WERI-Rb-1 (cell line): ENCODE data around the gene CCDC66.

Experiments
- DNase-seq: peaks from one replicate; pipeline ENCODE4 v3.0.0-alpha.2; 2020
- H3K27ac ChIP-seq: fragments of 250-450 bp; sonication (Bioruptor Pico); 2 replicates; pipeline ENCODE4 v1.5.1; 2020; ENCODE audit warnings: mild to moderate bottlenecking, moderate library complexity
- H3K27me3 ChIP-seq: fragments of 250-450 bp; sonication (Bioruptor Pico); 2 replicates; pipeline ENCODE4 v1.5.1; 2021; ENCODE audit warnings: mild to moderate bottlenecking, low read depth, moderate library complexity; ENCODE audit not compliant: insufficient read depth, severe bottlenecking
- H3K36me3 ChIP-seq: fragments of 250-450 bp; sonication (Bioruptor Pico); 2 replicates; pipeline ENCODE4 v1.5.1; 2020; ENCODE audit warnings: mild to moderate bottlenecking, moderate library complexity
- H3K4me3 ChIP-seq: 2 replicates; pipeline ENCODE4 v1.5.1; 2011; ENCODE audit warnings: low read depth, mild to moderate bottlenecking, control low read depth, low read length
- H3K9me3 ChIP-seq: fragments of 250-450 bp; sonication (Bioruptor Pico); 2 replicates; pipeline ENCODE4 v1.5.1; 2021; ENCODE audit warnings: mild to moderate bottlenecking, moderate library complexity; ENCODE audit not compliant: severe bottlenecking
- TF ChIP-seq, protein P1 (sequence below): IDR thresholded peaks from 2 replicates; pipeline ENCODE4 v1.5.1; 2011; ENCODE audit warnings: low read depth, mild to moderate bottlenecking, control low read depth, inconsistent platforms, low read length

CCDC66 gene

GRCh38 chr3:56629047-56629446 is 72.1 kb downstream of the CCDC66 start:
- H3K9me3 ChIP-seq, result no peaks in the 10 kb centered on the region
- no peak for DNase-seq
- H3K27ac ChIP-seq, result no peak overlapping the region
- H3K36me3 ChIP-seq, result peaks cover 58% of the 10 kb centered on the region
- TF ChIP-seq, protein P1, sequence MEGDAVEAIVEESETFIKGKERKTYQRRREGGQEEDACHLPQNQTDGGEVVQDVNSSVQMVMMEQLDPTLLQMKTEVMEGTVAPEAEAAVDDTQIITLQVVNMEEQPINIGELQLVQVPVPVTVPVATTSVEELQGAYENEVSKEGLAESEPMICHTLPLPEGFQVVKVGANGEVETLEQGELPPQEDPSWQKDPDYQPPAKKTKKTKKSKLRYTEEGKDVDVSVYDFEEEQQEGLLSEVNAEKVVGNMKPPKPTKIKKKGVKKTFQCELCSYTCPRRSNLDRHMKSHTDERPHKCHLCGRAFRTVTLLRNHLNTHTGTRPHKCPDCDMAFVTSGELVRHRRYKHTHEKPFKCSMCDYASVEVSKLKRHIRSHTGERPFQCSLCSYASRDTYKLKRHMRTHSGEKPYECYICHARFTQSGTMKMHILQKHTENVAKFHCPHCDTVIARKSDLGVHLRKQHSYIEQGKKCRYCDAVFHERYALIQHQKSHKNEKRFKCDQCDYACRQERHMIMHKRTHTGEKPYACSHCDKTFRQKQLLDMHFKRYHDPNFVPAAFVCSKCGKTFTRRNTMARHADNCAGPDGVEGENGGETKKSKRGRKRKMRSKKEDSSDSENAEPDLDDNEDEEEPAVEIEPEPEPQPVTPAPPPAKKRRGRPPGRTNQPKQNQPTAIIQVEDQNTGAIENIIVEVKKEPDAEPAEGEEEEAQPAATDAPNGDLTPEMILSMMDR, result no peak
- no peaks in the 10 kb centered on the region for H3K27me3 ChIP-seq
- H3K4me3 ChIP-seq, result no peak overlapping the region

GRCh38 chr3:56629451-56629850 is 72.5 kb downstream of the CCDC66 start:
- TF ChIP-seq, protein P1, result no peak
- no peaks in the 10 kb centered on the region for H3K27me3 ChIP-seq
- peaks cover 54% of the 10 kb centered on the region for H3K36me3 ChIP-seq
- no peak overlapping the region for H3K27ac ChIP-seq
- H3K9me3 ChIP-seq, result no peaks in the 10 kb centered on the region
- no peak for DNase-seq
- no peak overlapping the region for H3K4me3 ChIP-seq

DNA sequence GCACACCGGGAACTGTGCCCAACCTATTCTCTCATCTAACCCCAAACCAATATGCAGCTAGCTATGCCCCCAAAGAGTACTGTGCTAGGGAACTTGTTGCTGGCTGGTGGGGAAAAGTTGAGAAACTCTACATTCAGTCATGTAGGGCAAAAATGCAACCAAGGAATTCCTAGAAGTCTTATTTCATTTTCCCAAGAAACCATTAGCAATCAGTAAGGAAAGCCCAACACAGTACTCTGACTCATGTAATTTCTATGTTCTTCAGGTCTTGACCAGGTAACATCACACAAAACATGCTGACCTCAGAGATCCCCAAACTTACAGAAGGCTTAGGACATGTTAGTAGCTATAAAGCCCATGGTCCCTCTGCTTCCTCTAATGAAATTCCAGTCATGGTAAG is 74.0 kb downstream of the CCDC66 start:
- TF ChIP-seq, protein P1, result no peak
- Histone ChIP-seq H3K36me3 (peaks cover 51% of the 10 kb centered on the region), H3K4me3 (no peak overlapping the region), H3K27ac (no peak overlapping the region), H3K27me3 (no peaks in the 10 kb centered on the region), H3K9me3 (no peaks in the 10 kb centered on the region)
- no peak for DNase-seq

GRCh38 chr3:56633181-56633580 is 76.2 kb downstream of the CCDC66 start:
- Histone ChIP-seq H3K9me3 (no peaks in the 10 kb centered on the region), H3K36me3 (peaks cover 35% of the 10 kb centered on the region), H3K27me3 (no peaks in the 10 kb centered on the region), H3K27ac (no peak overlapping the region), H3K4me3 (no peak overlapping the region)
- TF ChIP-seq, protein P1, result no peak
- no peak for DNase-seq

GRCh38 chr3:56633602-56634535 is 76.9 kb downstream of the CCDC66 start:
- Histone ChIP-seq H3K27me3 (no peaks in the 10 kb centered on the region), H3K27ac (no peak overlapping the region), H3K9me3 (no peaks in the 10 kb centered on the region), H3K4me3 (no peak overlapping the region), H3K36me3 (peaks cover 40% of the 10 kb centered on the region)
- TF ChIP-seq, protein P1, result no peak
- no peak for DNase-seq
